Measurements from ENCODE around the gene TEX264. TPM values are rescaled to one million over a fixed set of nuclear protein-coding genes. Genes with fewer than 3 reads are reported as not detected.

TEX264 gene
- total and polyA plus RNA-seq, 2 experiments from 2014 or later, result 10.0 to 13.3 TPM

- H3K36me3 Mint-ChIP-seq (ENCODE audit: low read depth), result peaks cover 7% of the 10 kb centered on the region
- Histone ChIP-seq H3K36me3 (ENCODE audit: insufficient read depth) (no peaks in the 10 kb centered on the region), H2AFZ (no peak overlapping the region), H3K27ac (ENCODE audit: low read depth) (no peak overlapping the region), H3F3A (replicated peaks; ENCODE audit: low read depth) (no peaks in the 10 kb centered on the region), H3K4me3 (no peak overlapping the region), H3K4me1 (ENCODE audit: insufficient read depth) (no peaks in the 10 kb centered on the region; the same call in none of the 2 replicates), H3K27me3 (ENCODE audit: insufficient read depth) (no peaks in the 10 kb centered on the region), H4K20me1 (replicated peaks; ENCODE audit: insufficient read depth) (no peaks in the 10 kb centered on the region), H3K79me2 (replicated peaks; ENCODE audit: insufficient read depth) (no peaks in the 10 kb centered on the region), H3K9me2 (ENCODE audit: insufficient read depth) (no peaks in the 10 kb centered on the region), H3K4me2 (no peak overlapping the region)
- H3K4me1 Mint-ChIP-seq, result peaks cover 25% of the 10 kb centered on the region
- H3K9me3 Mint-ChIP-seq, result no peaks in the 10 kb centered on the region
- H3K27me3 Mint-ChIP-seq (ENCODE audit: insufficient read depth, low read depth, poor library complexity), result peaks cover 26% of the 10 kb centered on the region
- no peak for TF ChIP-seq REST (IDR thresholded peaks at IDR 0.05; ENCODE audit: unreplicated experiment)
- TF ChIP-seq ZNF114 (CRISPR knock-in tag; IDR thresholded peaks at IDR 0.05), result no peak
- ATAC-seq (no peak), DNase-seq (ENCODE audit: low spot score) (no peak)
- peak overlapping the region; percentile 53; the same call in 1 of the 2 replicates for H3K27ac Mint-ChIP-seq
- no peak overlapping the region for H3K4me3 Mint-ChIP-seq
These were observed 15.0 kb downstream of the TEX264 start for GRCh38 chr3:51686056-51686455.

GRCh38 chr3:51686512-51687215, 15.6 kb downstream of the TEX264 start:
- H3K4me2 ChIP-seq, result no peak overlapping the region
- no peaks in the 10 kb centered on the region; the same call in none of the 2 replicates for H3K4me1 ChIP-seq (ENCODE audit: insufficient read depth)
- no peaks in the 10 kb centered on the region for H3K27me3 ChIP-seq (ENCODE audit: insufficient read depth)
- peaks cover 7% of the 10 kb centered on the region for H3K36me3 Mint-ChIP-seq (ENCODE audit: low read depth)
- no peak overlapping the region for H3K4me3 Mint-ChIP-seq
- DNase-seq (ENCODE audit: low spot score) (no peak), ATAC-seq (no peak)
- no peak overlapping the region for H3K27ac ChIP-seq (ENCODE audit: low read depth)
- TF ChIP-seq EZH2phosphoT487 (IDR thresholded peaks at IDR 0.05; ENCODE audit: unreplicated experiment) (no peak), CREB1 (CRISPR knock-in tag; IDR thresholded peaks at IDR 0.05; ENCODE audit: low read depth) (no peak), ZNF114 (CRISPR knock-in tag; IDR thresholded peaks at IDR 0.05) (no peak), JUNB (IDR thresholded peaks at IDR 0.05; ENCODE audit: unreplicated experiment) (no peak), REST (IDR thresholded peaks at IDR 0.05; ENCODE audit: unreplicated experiment) (no peak), STAT1 (IDR thresholded peaks at IDR 0.05; ENCODE audit: unreplicated experiment) (no peak), POLR2AphosphoS5 (IDR thresholded peaks at IDR 0.05; ENCODE audit: low read depth) (no peak), CTCF (conservative IDR thresholded peaks at IDR 0.05; ENCODE audit: low read depth in 2 of 2) (no peak), EZH2 (IDR thresholded peaks at IDR 0.05; ENCODE audit: low read depth, unreplicated experiment) (no peak)
- no peaks in the 10 kb centered on the region for H3K79me2 ChIP-seq (replicated peaks; ENCODE audit: insufficient read depth)
- no peaks in the 10 kb centered on the region for H3K9me3 Mint-ChIP-seq
- no peaks in the 10 kb centered on the region for H3F3A ChIP-seq (replicated peaks; ENCODE audit: low read depth)
- H2AFZ ChIP-seq, result no peak overlapping the region
- no peaks in the 10 kb centered on the region for H3K36me3 ChIP-seq (ENCODE audit: insufficient read depth)
- H3K9me2 ChIP-seq (ENCODE audit: insufficient read depth), result no peaks in the 10 kb centered on the region
- no peaks in the 10 kb centered on the region for H4K20me1 ChIP-seq (replicated peaks; ENCODE audit: insufficient read depth)
- H3K27me3 Mint-ChIP-seq (ENCODE audit: insufficient read depth, low read depth, poor library complexity), result peaks cover 28% of the 10 kb centered on the region
- peak overlapping the region; percentile 53; the same call in 1 of the 2 replicates for H3K27ac Mint-ChIP-seq
- peaks cover 19% of the 10 kb centered on the region for H3K4me1 Mint-ChIP-seq
- no peak overlapping the region for H3K4me3 ChIP-seq

Data from GM23338 (cell line).